HuH-7.5 (cell line): Measurements from ENCODE around the gene P3H1.
"Not testable (repeated sequence)": the region's sequence is repeated elsewhere in the genome, so short reads cannot be mapped to it uniquely, and the experiment has no call there.

Experiments used
- DNase-seq: peaks from one replicate; pipeline ENCODE4 v3.0.0; 2011; ENCODE audit warnings: low spot score

P3H1 gene

GRCh38 chr1:42730002-42730401 lies 36.8 kb downstream of the P3H1 start:
- DNase-seq: no peak

GRCh38 chr1:42725820-42726219 lies 41.0 kb downstream of the P3H1 start:
- DNase-seq: not testable (repeated sequence)

GRCh38 chr1:42723511-42723910 lies 43.3 kb downstream of the P3H1 start:
- no peak for DNase-seq

GRCh38 chr1:42722403-42722802 lies 44.4 kb downstream of the P3H1 start:
- not testable (repeated sequence) for DNase-seq

GRCh38 chr1:42721926-42722325 lies 44.9 kb downstream of the P3H1 start:
- DNase-seq: no peak

GRCh38 chr1:42720868-42721267 lies 46.0 kb downstream of the P3H1 start:
- DNase-seq: no peak

- DNase-seq: not testable (repeated sequence)
Measured at GRCh38 chr1:42714441-42714840, 52.4 kb downstream of the P3H1 start.

- DNase-seq: no peak
Measured at GRCh38 chr1:42713293-42713692, 53.5 kb downstream of the P3H1 start.

- not testable (repeated sequence) for DNase-seq
Measured at GRCh38 chr1:42712808-42713207, 54.0 kb downstream of the P3H1 start.

GRCh38 chr1:42703888-42704464 lies 62.9 kb downstream of the P3H1 start:
- no peak for DNase-seq

- DNase-seq: no peak
Measured at GRCh38 chr1:42700006-42700405, 66.8 kb downstream of the P3H1 start.

- DNase-seq: no peak
Measured at GRCh38 chr1:42698081-42698813, 68.6 kb downstream of the P3H1 start.
